GM04504 (cell line): ENCODE data around the gene OGFOD2.

ENCODE experiments used
- DNase-seq: peaks from one replicate; pipeline ENCODE4 v3.0.0-alpha.2; 2012; ENCODE audit warnings: low read depth

Gene OGFOD2

GRCh38 chr12:122977655-122978392 is 2.8 kb downstream of the OGFOD2 start:
- DNase-seq, result no peak

DNA sequence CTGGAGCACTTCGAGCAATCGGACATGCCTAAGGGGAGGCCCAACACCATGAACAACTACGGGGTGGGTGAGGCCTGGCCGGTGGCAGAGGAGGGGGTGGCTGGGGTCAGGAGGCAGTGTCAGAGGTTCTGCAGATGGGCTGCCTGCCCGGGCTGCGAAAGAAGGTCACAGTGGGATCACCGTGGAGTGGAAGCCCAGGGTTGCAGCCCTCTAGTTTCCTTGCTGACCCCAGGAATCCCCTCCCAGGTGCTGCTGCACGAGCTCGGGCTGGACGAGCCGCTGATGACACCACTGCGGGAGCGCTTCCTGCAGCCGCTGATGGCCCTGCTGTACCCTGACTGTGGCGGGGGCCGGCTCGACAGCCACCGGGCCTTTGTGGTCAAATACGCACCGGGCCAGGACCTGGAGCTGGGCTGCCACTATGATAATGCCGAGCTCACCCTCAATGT is 3.5 kb downstream of the OGFOD2 start:
- DNase-seq, result no peak

DNA sequence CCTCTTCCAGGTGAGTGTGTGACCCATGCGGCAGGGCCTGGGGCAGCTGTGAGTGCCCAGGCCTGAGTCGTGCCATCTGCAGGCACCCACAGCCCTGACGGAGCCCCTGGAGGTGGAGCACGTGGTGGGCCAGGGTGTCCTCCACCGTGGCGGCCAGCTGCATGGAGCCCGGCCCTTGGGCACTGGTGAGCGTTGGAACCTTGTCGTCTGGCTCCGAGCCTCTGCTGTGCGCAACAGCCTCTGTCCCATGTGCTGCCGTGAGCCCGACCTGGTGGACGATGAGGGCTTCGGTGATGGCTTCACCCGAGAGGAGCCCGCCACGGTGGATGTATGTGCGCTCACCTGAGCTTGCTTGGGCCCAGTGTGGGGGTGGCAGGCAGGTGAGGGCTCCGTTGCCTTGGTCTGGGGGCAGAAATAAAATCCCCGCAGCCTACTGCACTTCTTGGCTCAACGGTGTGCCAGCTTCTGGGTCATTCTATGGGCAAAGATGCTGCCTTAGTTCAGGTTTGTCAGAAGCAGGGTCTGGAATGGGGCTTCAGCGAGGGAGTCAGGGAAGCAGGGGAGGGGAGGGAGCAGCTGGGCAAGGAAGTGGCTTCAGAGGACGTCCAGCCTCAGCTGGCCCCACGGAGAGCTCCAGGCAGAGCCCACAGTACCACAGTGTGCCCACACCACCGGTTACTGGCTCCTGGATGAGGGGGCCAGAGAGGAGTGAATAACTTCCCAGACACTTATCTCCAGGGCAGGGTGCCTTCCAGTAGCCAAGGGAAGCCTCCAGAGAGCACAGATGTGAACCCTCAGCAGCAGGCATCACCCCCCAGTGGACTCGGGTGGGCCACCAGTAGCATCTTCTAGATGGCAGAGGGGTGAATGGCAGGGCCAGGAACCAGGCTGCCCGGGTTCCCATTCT is 4.2 kb downstream of the OGFOD2 start:
- DNase-seq, result no peak

DNA sequence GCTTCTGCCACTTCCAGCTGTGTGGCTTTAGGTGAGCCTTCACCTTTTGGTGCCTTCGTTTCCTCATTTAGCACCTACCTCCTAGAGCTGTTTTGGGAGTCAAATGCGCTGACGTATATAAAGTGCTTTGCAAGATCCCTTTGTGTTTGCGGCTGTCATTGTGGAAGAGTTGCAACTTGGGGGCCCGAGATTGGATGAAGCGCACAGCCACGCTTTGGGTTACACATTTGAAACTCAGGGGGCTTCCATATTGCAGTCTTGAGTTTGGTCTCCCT is 4.8 kb downstream of the OGFOD2 start:
- no peak for DNase-seq

DNA sequence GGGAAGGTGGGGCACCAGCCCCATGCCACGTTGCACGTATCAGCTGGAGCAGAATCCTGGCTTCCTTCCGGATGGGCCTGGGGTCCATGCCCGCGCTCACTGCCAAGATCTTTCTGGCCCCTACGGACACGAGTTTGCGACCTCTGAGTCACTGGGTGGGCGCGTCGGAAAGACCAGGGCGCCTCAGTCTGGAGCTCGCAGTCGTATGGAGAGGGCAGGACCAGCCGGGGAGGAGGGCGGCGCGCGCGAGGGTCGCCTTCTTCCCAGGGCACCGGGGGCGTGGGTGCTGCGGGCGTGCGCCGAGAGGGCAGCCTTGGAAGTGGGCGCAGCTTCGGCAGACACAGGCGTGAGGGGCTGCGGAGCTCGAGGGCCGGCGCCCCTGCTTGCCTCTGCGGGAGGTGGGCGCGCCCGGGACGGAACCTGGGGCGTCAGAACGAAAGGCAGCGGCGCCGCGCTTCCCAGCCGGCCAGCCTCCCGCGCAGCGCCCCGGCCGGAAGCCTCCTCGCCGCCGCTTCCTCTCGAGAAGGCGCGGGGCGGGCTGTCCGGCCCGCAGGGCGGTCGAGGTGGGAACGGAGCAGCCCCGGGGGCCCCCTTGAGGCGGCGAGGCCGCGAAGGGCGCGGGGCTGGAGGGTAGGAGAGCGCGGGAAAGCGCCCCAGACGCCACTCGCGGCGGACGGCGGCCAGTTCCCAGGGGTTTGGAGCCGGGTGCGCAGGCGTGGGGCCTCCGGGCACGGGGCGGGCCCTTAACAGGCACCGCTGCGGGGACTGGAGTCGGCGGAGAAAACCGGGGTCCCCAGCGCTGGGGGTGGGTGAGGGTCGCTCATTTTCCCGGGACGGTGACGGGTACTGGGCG is 5.4 kb downstream of the OGFOD2 start, which contains the start of gene ARL6IP4:
Gene ARL6IP4 (plus strand): TSS at position 499 of the 853 bp plus-strand sequence. CDS start 459 bp downstream, outside the sequence.
- peak; percentile 30 for DNase-seq

DNA sequence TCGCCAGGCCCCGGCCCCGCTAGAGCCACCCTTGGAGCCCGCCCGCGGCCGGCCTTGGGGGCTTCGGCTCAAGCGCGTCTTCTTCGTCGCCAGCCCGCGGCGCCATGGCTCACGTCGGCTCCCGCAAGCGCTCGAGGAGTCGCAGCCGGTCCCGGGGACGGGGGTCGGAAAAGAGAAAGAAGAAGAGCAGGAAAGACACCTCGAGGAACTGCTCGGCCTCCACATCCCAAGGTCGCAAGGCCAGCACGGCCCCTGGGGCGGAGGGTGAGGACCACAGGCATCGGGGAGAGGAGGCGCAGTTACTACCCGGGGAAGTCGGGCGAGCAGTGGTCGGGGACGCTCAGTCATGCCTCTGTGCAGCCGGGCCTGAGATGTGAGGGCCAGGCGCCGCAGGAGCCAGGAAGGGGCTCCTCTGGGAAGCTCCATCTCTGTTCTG is 6.0 kb downstream of the OGFOD2 start:
- no peak for DNase-seq

DNA sequence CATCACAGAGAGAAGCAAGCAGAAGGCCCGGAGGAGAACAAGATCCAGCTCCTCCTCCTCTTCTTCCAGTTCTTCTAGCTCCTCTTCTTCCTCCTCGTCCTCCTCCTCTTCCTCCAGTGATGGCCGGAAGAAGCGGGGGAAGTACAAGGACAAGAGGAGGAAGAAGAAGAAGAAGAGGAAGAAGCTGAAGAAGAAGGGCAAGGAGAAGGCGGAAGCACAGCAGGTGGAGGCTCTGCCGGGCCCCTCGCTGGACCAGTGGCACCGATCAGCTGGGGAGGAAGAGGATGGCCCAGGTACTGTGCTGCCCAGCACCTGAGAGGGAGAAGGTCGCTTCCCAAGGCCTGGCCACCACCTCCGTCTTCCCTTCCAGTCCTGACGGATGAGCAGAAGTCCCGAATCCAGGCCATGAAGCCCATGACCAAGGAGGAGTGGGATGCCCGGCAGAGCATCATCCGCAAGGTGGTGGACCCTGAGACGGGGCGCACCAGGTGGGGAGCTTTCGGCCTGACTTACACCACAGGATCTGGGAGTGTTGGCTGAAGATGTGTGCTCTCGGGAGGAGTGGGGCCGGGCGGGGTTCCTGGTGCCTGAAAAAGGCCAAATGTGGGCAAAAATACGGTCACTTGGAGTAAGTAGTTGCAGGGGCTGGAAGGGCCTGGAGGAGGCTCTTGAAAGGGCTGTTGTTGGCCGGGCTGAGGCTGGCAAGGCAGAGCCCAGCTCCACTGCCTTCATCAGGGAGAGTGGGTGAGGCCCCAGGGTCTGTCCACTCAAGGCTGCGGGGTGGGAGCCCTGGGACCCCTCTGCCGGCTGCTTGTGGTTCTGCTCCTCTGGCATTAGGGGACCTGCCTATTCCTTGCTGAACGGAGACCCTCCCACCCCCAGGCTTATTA is 6.8 kb downstream of the OGFOD2 start:
- no peak for DNase-seq

- no peak for DNase-seq
These were observed 7.4 kb downstream of the OGFOD2 start for GRCh38 chr12:122982477-122982815.

DNA sequence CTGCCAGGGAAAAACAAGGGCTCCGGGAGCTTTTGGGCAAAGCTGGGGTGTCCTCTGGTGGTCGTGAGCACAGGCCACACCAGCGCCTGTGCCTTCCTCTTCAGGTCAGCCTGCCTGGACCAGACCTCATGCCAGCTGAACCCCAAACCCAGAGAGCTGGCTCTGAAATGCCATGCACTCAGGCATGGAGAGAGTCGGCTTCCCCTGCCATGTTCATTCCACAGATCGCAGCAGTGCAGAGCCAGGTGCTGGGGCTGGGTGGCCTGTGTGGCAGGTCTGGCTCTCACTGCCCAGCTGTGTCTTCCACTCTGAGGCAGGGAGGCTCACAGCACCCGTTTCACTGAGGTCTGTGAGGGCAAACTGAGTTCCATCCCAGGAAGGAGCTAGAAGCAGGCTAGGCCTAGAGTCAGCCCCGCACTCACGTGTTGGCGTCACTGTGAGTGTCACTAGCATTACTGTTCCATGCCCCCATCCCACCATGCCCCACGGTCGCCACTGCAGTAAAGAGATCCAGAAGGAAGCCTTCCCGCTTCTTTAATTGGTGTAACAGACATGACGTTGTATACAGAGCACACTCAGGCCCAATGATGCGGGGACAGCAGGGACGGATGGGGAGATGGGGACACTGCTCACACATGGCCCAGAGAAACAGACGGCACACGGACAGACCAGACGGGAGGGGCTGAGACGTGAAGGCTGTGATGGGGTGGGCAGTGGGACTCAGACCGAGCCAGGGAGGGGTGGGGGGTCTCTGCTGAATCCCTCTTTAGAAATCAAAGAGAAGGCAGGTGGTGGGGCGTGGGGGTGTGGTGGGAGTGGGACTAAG is 8.1 kb downstream of the OGFOD2 start:
- DNase-seq, result no peak

DNA sequence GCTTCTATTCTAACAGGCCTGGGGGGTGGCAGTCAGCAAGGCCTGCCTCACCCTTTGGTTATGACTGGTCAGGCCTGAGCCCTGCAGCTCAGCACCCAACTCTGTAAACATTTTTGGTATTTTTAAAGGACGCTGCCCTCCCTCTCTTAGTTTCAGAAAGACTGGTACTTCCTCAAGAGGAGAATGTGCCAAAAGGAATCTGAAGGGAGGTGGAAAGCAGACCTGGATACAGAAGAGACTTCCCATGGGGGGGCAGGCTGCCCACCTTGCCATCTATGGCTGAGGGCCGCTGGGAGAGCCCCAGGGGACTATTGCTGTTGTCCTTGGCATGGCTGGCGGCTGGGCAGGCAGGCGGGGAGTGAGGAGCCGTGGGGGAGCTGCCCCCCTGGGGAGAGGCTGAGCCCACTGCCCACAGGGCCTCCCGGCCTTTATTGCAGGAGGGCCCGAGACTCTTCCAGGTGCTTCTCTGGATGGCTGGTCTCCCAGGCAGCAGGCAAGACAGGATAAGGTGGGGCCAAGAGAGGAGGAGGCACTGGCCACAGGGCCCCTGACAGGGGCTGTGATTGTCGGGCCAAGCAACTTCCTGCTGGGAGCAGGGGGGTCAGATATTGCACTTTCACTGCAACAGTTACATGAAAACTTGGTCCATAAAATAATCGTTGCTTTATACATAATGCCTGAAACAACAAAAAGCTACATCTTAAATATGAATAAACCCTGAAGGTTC is 8.9 kb downstream of the OGFOD2 start:
- DNase-seq, result no peak

- DNase-seq, result no peak
These were observed 9.7 kb downstream of the OGFOD2 start for GRCh38 chr12:122984612-122985337.

- DNase-seq, result no peak
These were observed 10.6 kb downstream of the OGFOD2 start for GRCh38 chr12:122985338-122986257.

DNA sequence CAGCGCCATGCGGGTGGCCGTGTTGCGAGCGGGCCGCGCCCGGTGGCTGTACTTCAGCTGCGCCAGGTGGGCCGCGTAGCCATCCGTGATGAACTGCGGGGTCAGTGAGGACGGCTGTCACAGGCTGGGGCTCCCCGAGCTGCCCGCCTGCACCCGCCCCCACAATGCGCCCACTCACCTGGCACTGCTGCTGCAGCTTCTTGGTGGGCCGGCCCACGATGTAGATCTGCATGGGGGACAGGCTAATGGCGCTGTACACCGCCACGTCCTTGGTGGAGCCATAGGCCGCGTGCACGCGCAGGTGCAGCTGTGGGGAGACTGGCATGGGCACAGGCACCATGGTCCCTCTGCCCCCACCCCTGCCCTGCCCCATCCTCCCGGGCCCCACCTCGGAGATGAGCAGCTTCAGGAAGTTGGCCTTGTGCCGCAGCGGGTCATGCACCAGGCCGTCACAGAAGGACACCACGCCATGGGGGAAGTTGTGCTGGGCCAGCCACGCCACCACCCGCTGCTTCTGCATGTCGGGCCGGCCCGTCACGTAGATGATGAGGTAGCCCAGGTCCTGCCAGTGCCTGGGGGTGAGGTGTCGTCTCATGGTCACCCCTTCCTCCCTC is 11.3 kb downstream of the OGFOD2 start:
- DNase-seq, result no peak

- DNase-seq, result no peak
These were observed 12.3 kb downstream of the OGFOD2 start for GRCh38 chr12:122987086-122987951.

DNA sequence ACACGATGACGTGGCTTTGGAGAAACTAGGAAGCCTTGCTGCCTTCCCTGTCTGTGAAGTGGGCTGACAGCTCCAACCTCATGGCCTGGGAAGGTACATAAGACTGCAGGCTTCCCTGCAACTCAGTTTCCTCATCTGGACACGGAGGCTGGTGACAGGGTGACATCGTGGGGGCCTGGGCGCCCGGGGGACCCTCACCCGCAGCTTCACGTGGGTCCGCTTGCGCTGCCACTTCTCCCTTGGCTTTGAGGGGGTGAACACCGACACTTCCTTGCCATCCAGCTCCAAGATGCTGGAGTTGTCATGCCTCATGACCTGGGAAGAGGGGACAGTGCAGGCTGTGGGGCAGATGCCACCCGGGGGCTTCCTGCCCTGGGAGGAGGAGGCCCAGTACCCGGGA is 13.0 kb downstream of the OGFOD2 start:
- no peak for DNase-seq

GRCh38 chr12:122988612-122989212 is 13.7 kb downstream of the OGFOD2 start:
- DNase-seq, result no peak
